BLaER1 treated with 17β-estradiol and CSF1 and Interleukin-3, amounts not matched to agents 10 nM and 100 nM (cell line): ENCODE data around the gene CFC1.
A peak's percentile ranks its signal among the peaks of the same experiment; 100 is the strongest.
"Not testable (repeated sequence)": the region's sequence is repeated elsewhere in the genome, so short reads cannot be mapped to it uniquely, and the experiment has no call there.

Experiments used
- H3K27ac ChIP-seq, 11 experiments: shearing (Covaris generic); formaldehyde crosslinking; 2 replicates each; pipeline ENCODE4 v1.8.1; 2022
- H3K27me3 ChIP-seq, 11 experiments: shearing (Covaris generic); formaldehyde crosslinking; 2 replicates each; pipeline ENCODE4 v1.8.1; 2022
- H3K36me3 ChIP-seq, 11 experiments: shearing (Covaris generic); formaldehyde crosslinking; 2 replicates each; pipeline ENCODE4 v1.8.1; 2022
- H3K4me1 ChIP-seq, 10 experiments: shearing (Covaris generic); formaldehyde crosslinking; 2 replicates each; pipeline ENCODE4 v1.8.1; 2022
- H3K4me2 ChIP-seq, 11 experiments: shearing (Covaris generic); formaldehyde crosslinking; 2 replicates each; pipeline ENCODE4 v1.8.1; 2022
- H3K4me3 ChIP-seq, 10 experiments: shearing (Covaris generic); formaldehyde crosslinking; 2 replicates each; pipeline ENCODE4 v1.8.1; 2022
- H3K9ac ChIP-seq, 11 experiments: shearing (Covaris generic); formaldehyde crosslinking; 2 replicates each; pipeline ENCODE4 v1.8.1; 2022
- H3K9me3 ChIP-seq, 11 experiments: shearing (Covaris generic); formaldehyde crosslinking; replicated peaks in 1 of 11; 2 replicates each; pipeline ENCODE4 v1.8.1; 2022
- H4K20me1 ChIP-seq, 11 experiments: shearing (Covaris generic); formaldehyde crosslinking; 2 replicates each; pipeline ENCODE4 v1.8.1; 2022

CFC1 gene

GRCh38 chr2:130594011-130594410 is 5.4 kb downstream of the CFC1 start:
- not testable (repeated sequence) for H3K9ac ChIP-seq, H3K27me3 ChIP-seq, H4K20me1 ChIP-seq, H3K36me3 ChIP-seq, H3K9me3 ChIP-seq, H3K4me2 ChIP-seq, H3K4me1 ChIP-seq, H3K4me3 ChIP-seq, H3K27ac ChIP-seq

DNA sequence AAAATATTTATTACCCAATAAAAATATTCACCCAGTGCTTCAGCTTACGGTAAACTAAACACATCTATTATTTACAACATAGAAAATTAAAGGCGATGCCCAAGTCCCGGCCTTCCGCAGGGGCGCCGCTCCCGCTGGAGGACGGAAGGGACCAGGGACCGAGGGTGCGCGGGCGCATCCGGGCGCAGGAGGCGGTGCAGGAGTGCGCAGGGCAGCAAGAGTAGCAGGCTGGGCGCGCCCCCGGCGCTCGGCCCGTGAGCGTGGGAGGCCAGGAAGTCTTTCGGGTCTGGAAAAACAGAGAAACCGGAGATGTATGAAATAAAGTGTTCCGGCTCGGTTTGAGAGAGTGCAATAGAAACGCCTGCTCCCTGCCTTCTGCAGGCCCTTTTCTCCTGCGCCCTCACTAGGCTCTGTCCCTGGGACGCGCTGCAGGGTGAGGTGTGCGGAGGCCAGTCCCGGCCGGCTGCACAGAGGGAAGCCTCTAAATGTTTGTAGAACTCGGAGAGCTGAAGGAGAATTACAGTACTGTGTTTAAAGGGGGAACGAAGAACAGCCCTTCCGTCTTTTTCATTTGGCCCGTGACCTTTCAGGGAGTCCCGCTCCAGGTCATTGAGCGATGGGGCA is 6.5 kb downstream of the CFC1 start:
- H4K20me1 ChIP-seq: not testable (repeated sequence)

DNA sequence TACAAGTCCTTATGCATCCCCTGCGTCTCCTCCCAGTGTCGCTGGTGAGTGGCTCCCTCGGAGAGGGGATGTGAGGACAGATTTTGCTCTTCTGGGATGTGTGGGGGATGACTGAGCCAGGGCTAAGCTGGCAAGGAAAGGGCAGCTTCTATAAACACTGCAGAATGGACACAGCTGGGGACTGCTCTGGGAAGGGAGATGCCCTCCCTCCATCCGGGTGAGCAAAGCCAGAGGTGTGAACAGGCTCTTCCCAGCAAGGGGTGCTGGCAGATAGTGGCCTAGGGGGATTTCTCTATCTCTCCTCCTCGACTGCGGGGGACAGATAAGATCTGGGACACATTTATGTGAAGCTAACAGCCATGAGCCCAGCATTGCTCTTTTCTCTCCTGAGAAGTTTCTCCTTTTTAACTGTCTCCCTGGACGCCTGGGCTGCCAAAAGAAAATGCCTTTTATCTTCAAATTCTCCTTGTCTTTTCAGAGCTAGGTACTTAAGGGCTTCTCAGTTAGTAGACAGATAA is 8.5 kb downstream of the CFC1 start:
- not testable (repeated sequence) for H3K36me3 ChIP-seq, H3K9ac ChIP-seq, H4K20me1 ChIP-seq, H3K9me3 ChIP-seq, H3K4me1 ChIP-seq, H3K27me3 ChIP-seq, H3K27ac ChIP-seq, H3K4me3 ChIP-seq
- peak overlapping the region in 1 of 11 experiments; percentile 30; a peak in 2 of 22 replicates for H3K4me2 ChIP-seq

More for the DNA sequence above, 6.5 kb downstream of the CFC1 start:
- H3K4me3 ChIP-seq, H3K4me1 ChIP-seq, H3K27ac ChIP-seq, H3K9me3 ChIP-seq, H3K9ac ChIP-seq, H3K36me3 ChIP-seq, H3K27me3 ChIP-seq, H3K4me2 ChIP-seq: not testable (repeated sequence)

DNA sequence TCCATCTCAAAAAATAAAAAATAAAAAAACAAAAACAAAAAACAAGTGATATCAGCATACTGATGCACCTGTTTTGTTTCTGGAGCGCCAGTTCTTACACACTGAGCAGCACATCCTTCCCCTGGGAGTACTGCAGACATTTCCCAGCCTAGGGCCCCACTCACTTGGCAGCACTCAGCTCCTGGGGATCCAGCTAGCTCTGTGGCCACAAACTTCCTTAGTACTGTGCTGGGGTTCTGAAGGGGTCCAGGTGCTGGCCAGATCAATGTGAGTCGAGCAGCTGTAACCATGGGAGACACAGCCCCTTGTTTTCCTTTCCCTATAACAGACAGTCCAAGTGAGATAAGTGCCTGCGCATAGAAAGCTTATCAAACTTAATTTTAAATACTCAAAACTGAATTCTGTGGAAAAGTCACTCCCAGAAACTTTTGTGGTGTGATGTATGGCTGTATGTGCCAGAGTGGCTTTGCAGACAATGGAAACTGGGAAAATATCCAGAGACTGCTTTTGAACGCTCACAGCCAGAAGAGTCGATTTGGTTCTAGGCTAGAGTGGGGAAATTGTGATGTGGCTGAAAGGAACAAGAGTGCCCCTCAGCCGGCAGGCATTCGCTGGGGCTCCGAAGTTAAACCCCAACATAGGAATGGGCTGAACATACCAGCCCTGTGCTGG is 9.1 kb downstream of the CFC1 start:
- H3K27ac ChIP-seq, H3K9me3 ChIP-seq, H3K36me3 ChIP-seq, H3K9ac ChIP-seq, H4K20me1 ChIP-seq, H3K4me1 ChIP-seq, H3K4me3 ChIP-seq, H3K27me3 ChIP-seq: not testable (repeated sequence)
- peak overlapping the region in 1 of 11 experiments; percentile 30; a peak in 2 of 22 replicates for H3K4me2 ChIP-seq

DNA sequence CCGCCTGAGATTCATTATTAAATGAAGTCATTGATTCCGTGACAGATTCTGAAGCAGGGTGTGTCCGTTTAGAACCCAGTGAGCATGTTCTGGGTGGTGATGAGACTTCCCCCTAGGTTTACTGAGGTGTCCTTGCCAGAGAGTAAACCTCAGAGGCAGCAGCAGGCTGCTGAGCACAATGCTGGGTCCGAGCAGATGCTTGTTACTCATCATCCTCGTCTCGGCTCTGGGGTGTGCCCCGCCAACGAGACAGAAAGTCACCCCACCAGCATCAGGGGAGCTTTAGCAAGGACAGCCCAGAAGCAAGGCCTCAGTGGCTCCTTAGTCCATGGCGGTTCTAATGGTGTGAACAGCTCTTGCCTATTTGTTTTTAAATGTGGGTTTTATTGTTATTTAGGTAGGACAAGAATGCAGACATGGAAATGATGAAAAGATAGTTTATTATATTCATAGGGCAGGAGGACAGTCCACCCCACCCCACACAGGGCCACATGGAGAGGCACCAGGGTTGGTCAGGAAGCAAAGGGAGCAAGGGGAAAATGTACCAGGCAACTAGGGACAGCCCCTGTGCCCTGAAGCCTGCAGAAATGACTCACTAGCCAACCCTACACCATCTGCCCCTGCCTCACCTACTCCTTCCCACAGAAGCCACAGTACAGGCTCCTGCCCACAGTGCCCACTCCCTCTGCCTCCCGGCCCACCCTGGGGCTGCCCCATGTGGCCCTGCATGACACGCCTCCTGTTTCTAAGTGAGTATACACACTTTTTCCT is 10.5 kb downstream of the CFC1 start:
- not testable (repeated sequence) for H3K36me3 ChIP-seq, H3K4me1 ChIP-seq, H3K4me3 ChIP-seq, H4K20me1 ChIP-seq, H3K27me3 ChIP-seq, H3K4me2 ChIP-seq, H3K9ac ChIP-seq, H3K27ac ChIP-seq, H3K9me3 ChIP-seq

- not testable (repeated sequence) for H3K9me3 ChIP-seq, H3K27me3 ChIP-seq, H3K4me2 ChIP-seq, H3K4me1 ChIP-seq, H3K4me3 ChIP-seq, H4K20me1 ChIP-seq, H3K9ac ChIP-seq, H3K27ac ChIP-seq, H3K36me3 ChIP-seq
These were observed 14.6 kb downstream of the CFC1 start for GRCh38 chr2:130584726-130585125.

GRCh38 chr2:130583582-130583981 is 15.8 kb downstream of the CFC1 start:
- not testable (repeated sequence) for H3K27me3 ChIP-seq, H4K20me1 ChIP-seq, H3K36me3 ChIP-seq, H3K9me3 ChIP-seq, H3K4me3 ChIP-seq, H3K27ac ChIP-seq, H3K4me2 ChIP-seq, H3K9ac ChIP-seq, H3K4me1 ChIP-seq

DNA sequence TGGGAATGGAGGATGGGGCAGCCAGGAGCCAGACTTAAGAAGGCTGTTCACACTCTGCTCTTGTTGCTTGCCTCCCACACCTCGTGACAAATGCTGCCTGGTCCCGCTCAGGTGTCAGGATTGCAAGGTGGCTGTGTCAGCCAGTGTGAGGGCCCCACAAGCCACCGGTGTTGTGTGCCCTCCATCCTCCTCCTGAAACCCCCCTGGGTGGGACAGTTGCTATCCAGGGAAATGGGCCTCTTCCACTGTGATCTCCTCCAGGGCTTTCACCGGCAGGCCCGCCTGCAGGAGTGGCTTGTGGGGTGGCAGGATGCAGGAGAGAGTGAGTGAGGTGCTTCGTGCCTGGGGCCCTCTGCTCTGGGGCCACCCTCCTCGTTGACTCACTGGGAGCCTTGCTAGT is 16.4 kb downstream of the CFC1 start:
- H3K4me1 ChIP-seq, H3K36me3 ChIP-seq, H3K4me2 ChIP-seq, H3K27ac ChIP-seq, H3K27me3 ChIP-seq, H4K20me1 ChIP-seq, H3K4me3 ChIP-seq, H3K9ac ChIP-seq, H3K9me3 ChIP-seq: not testable (repeated sequence)

DNA sequence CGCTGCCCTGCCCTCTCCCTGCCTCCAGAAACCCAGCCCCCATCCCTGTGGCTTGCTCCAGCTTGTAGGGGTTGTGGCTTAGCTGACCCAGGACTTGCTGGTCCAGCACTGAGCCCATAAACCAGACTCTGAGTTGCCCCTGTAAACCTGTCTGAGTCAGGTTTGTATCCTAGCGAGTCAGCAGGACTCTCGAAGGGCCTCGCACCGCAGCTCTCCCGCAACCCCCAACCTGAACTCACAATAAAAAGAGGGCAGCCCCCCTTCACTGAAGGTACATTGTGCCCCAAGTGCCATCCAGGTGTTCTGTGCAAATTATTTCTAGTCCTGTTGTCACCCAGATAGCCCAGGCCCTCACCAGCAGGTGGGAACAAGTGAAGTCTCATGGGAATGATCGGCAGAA is 17.9 kb downstream of the CFC1 start:
- not testable (repeated sequence) for H3K4me1 ChIP-seq, H3K9ac ChIP-seq, H3K4me2 ChIP-seq, H4K20me1 ChIP-seq, H3K4me3 ChIP-seq, H3K27ac ChIP-seq, H3K27me3 ChIP-seq, H3K36me3 ChIP-seq, H3K9me3 ChIP-seq

DNA sequence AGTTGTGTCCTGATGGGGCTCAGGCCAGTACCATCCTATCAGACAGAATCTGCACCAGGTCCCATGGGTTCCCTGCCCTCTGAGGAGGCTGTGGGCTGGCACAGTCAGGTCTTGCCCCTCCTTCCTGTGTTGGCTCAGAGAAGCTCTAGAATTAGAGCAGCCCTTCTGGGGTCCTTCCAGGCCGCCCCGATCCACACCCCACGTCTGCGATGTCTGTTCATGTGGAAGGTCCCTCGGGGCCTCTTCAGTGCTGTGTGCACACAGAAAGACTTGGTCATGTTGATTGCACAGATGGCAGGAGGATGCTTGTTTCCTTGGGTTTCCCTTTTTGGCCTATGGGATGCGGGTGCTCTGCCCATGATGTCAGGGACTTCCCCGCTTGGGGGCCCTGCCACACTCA is 20.3 kb downstream of the CFC1 start:
- H4K20me1 ChIP-seq, H3K9ac ChIP-seq, H3K4me2 ChIP-seq, H3K27ac ChIP-seq, H3K36me3 ChIP-seq, H3K4me3 ChIP-seq, H3K9me3 ChIP-seq, H3K4me1 ChIP-seq, H3K27me3 ChIP-seq: not testable (repeated sequence)

- H3K9me3 ChIP-seq, H3K4me3 ChIP-seq, H3K27me3 ChIP-seq, H3K4me2 ChIP-seq, H3K27ac ChIP-seq, H4K20me1 ChIP-seq, H3K36me3 ChIP-seq, H3K9ac ChIP-seq, H3K4me1 ChIP-seq: not testable (repeated sequence)
These were observed 21.8 kb downstream of the CFC1 start for GRCh38 chr2:130577559-130577958.

- not testable (repeated sequence) for H4K20me1 ChIP-seq, H3K9me3 ChIP-seq, H3K4me2 ChIP-seq
These were observed 23.1 kb downstream of the CFC1 start for GRCh38 chr2:130576209-130576784.

GRCh38 chr2:130574230-130574629 is 25.1 kb downstream of the CFC1 start:
- not testable (repeated sequence) for H3K27me3 ChIP-seq, H3K4me3 ChIP-seq, H3K27ac ChIP-seq, H3K36me3 ChIP-seq, H3K4me2 ChIP-seq, H3K9me3 ChIP-seq, H4K20me1 ChIP-seq, H3K4me1 ChIP-seq, H3K9ac ChIP-seq

More at GRCh38 chr2:130576209-130576784, 23.1 kb downstream of the CFC1 start:
- not testable (repeated sequence) for H3K36me3 ChIP-seq, H3K4me1 ChIP-seq, H3K9ac ChIP-seq, H3K27ac ChIP-seq, H3K4me3 ChIP-seq, H3K27me3 ChIP-seq

DNA sequence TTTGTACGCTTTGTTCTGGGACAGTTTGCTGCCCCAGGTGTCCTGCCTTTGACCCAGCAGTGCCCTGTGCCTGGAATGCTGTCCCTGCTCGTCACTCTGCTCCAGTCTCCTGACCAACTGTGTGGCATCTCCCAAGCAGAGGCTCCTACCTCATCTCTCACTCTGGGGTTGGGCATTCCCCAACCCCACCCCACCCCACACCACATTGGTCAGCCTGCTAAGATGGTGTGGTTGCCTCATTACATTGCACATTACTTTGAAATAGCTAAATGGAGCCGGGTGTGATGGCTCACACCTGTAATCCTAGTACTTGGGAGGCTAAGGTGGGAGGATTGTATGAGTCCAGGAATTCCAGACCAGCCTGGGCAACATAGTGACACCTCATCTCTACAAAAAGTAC is 27.4 kb downstream of the CFC1 start:
- H3K27me3 ChIP-seq, H4K20me1 ChIP-seq, H3K4me3 ChIP-seq, H3K9ac ChIP-seq, H3K4me2 ChIP-seq, H3K36me3 ChIP-seq, H3K4me1 ChIP-seq, H3K9me3 ChIP-seq, H3K27ac ChIP-seq: not testable (repeated sequence)
